Fibroblast of lung (primary cell): ENCODE measurements around the gene ARHGAP42. TPM values are rescaled to one million over a fixed set of nuclear protein-coding genes. Genes with fewer than 3 reads are reported as not detected.

Experiments used
- DNase-seq, 2 donors: peaks; one replicate each; pipeline versions ENCODE4 v3.0.0 to v3.0.0-alpha.2; 2010; ENCODE audit warnings: low read depth in 2 of 2
- H2AFZ ChIP-seq: 2 replicates; pipeline ENCODE4 v1.5.1; 2012; ENCODE audit warnings: low read length, control low read depth, inconsistent platforms
- H3K27ac ChIP-seq: 2 replicates; pipeline ENCODE4 v1.5.1; 2011; ENCODE audit warnings: low read length, control low read depth; ENCODE audit not compliant: insufficient read depth
- H3K27me3 ChIP-seq: 2 replicates; pipeline ENCODE4 v1.5.1; 2011; ENCODE audit warnings: mild to moderate bottlenecking, low read length; ENCODE audit not compliant: control insufficient read depth, insufficient read depth
- H3K36me3 ChIP-seq: 2 replicates; pipeline ENCODE4 v1.5.1; 2011; ENCODE audit warnings: low read length; ENCODE audit not compliant: control insufficient read depth, insufficient read depth
- H3K4me1 ChIP-seq: 2 replicates; pipeline ENCODE4 v1.5.1; 2011; ENCODE audit warnings: low read length; ENCODE audit not compliant: control insufficient read depth, insufficient read depth; ENCODE audit errors: extremely low read depth
- H3K4me2 ChIP-seq: 2 replicates; pipeline ENCODE4 v1.5.1; 2011; ENCODE audit warnings: low read length, control low read depth; ENCODE audit not compliant: insufficient read depth; ENCODE audit errors: extremely low read depth
- H3K4me3 ChIP-seq, 4 experiments: fragments of 200-600 bp in 1 of 4; sonication (generic) in 1 of 4; replicated peaks in 1 of 4; 2 replicates each; pipeline ENCODE4 v1.5.1; 2011 to 2016; ENCODE audit warnings: low read length in 4 of 4, low read depth in 3 of 4, mild to moderate bottlenecking in 3 of 4, control low read depth in 2 of 4, inconsistent platforms in 1 of 4, mixed read lengths in 1 of 4; ENCODE audit not compliant: insufficient read depth in 1 of 4; ENCODE audit errors: control extremely low read depth in 1 of 4
- H3K79me2 ChIP-seq: 2 replicates; pipeline ENCODE4 v1.5.1; 2012; ENCODE audit warnings: mild to moderate bottlenecking, low read length, inconsistent platforms; ENCODE audit not compliant: control insufficient read depth, insufficient read depth
- H3K9ac ChIP-seq: 2 replicates; pipeline ENCODE4 v1.5.1; 2011; ENCODE audit warnings: mild to moderate bottlenecking, low read length, control low read depth; ENCODE audit not compliant: insufficient read depth
- H3K9me3 ChIP-seq: 2 replicates; pipeline ENCODE4 v1.5.1; 2012; ENCODE audit warnings: low read depth, low read length; ENCODE audit not compliant: control insufficient read depth, insufficient read depth
- H4K20me1 ChIP-seq: 2 replicates; pipeline ENCODE4 v1.5.1; 2011; ENCODE audit warnings: low read length; ENCODE audit not compliant: control insufficient read depth, insufficient read depth; ENCODE audit errors: extremely low read depth
- EZH2 ChIP-seq: IDR thresholded peaks from 2 replicates; pipeline ENCODE4 v1.5.1; 2012; ENCODE audit warnings: low read length, control low read depth, mild to moderate bottlenecking; ENCODE audit errors: missing control alignments
- polyA plus RNA-seq, 2 donors: library from polyadenylated mRNA; depleted of rRNA in 1 of 2; stranded (reverse) in 1 of 2; unstranded in 1 of 2; fragments of >200 nt; gene quantifications; 2 replicates each; pipeline ENCODE4 v1.2.1, GENCODE V29; 2011 to 2012; ENCODE audit warnings: missing spikeins in 1 of 2
- total RNA-seq: library from RNA; depleted of rRNA; stranded (reverse); fragments of >200 nt; gene quantifications from 2 replicates; pipeline ENCODE4 v1.2.1, GENCODE V29; 2014
- TF ChIP-seq, protein P1 (sequence below), 2 donors: IDR thresholded peaks in 1 of 2; conservative IDR thresholded peaks in 1 of 2; 1 replicate in 1 of 2; 2 replicates in 1 of 2; pipeline ENCODE4 v1.5.1; 2011 to 2012; ENCODE audit warnings: low read length in 2 of 2, control low read depth in 1 of 2, inconsistent platforms in 1 of 2, low read depth in 1 of 2, mild to moderate bottlenecking in 1 of 2

Gene ARHGAP42
- total and polyA plus RNA-seq, 2 donors (not counting 1 experiment from before 2014, with no cell fraction given) = 8.0 to 13.4 TPM

GRCh38 chr11:100861212-100861611, 174.1 kb downstream of the ARHGAP42 start:
- TF ChIP-seq EZH2 = no peak
- TF ChIP-seq, protein P1, sequence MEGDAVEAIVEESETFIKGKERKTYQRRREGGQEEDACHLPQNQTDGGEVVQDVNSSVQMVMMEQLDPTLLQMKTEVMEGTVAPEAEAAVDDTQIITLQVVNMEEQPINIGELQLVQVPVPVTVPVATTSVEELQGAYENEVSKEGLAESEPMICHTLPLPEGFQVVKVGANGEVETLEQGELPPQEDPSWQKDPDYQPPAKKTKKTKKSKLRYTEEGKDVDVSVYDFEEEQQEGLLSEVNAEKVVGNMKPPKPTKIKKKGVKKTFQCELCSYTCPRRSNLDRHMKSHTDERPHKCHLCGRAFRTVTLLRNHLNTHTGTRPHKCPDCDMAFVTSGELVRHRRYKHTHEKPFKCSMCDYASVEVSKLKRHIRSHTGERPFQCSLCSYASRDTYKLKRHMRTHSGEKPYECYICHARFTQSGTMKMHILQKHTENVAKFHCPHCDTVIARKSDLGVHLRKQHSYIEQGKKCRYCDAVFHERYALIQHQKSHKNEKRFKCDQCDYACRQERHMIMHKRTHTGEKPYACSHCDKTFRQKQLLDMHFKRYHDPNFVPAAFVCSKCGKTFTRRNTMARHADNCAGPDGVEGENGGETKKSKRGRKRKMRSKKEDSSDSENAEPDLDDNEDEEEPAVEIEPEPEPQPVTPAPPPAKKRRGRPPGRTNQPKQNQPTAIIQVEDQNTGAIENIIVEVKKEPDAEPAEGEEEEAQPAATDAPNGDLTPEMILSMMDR (conservative IDR thresholded peaks at IDR 0.05 in 1 of 2, IDR thresholded peaks at IDR 0.05 in 1 of 2; ENCODE audit: low read depth in 1 of 2, low read length in 2 of 2) = no peak
- no peak overlapping the region for H3K27ac ChIP-seq
- H4K20me1 ChIP-seq = no peaks in the 10 kb centered on the region
- no peaks in the 10 kb centered on the region for H3K27me3 ChIP-seq
- no peak overlapping the region for H3K9ac ChIP-seq
- no peaks in the 10 kb centered on the region for H3K36me3 ChIP-seq
- H3K79me2 ChIP-seq = no peaks in the 10 kb centered on the region
- no peak overlapping the region for H3K4me3 ChIP-seq
- H3K9me3 ChIP-seq = no peaks in the 10 kb centered on the region
- DNase-seq = no peak
- H3K4me1 ChIP-seq = no peaks in the 10 kb centered on the region
- no peak overlapping the region for H2AFZ ChIP-seq
- H3K4me2 ChIP-seq = no peak overlapping the region

- no peaks in the 10 kb centered on the region for H4K20me1 ChIP-seq
- no peak overlapping the region for H2AFZ ChIP-seq
- TF ChIP-seq EZH2 = no peak
- TF ChIP-seq, protein P1 (conservative IDR thresholded peaks at IDR 0.05 in 1 of 2, IDR thresholded peaks at IDR 0.05 in 1 of 2; ENCODE audit: low read depth in 1 of 2, low read length in 2 of 2) = no peak
- no peaks in the 10 kb centered on the region for H3K9me3 ChIP-seq
- no peaks in the 10 kb centered on the region for H3K36me3 ChIP-seq
- DNase-seq = peak; percentile 78 to 99
- no peaks in the 10 kb centered on the region for H3K4me1 ChIP-seq
- H3K4me2 ChIP-seq = peak overlapping the region; percentile 32
- H3K79me2 ChIP-seq = no peaks in the 10 kb centered on the region
- peak overlapping the region; percentile 30 for H3K27ac ChIP-seq
- H3K4me3 ChIP-seq = no peak overlapping the region
- no peak overlapping the region for H3K9ac ChIP-seq
- H3K27me3 ChIP-seq = no peaks in the 10 kb centered on the region
Observed at GRCh38 chr11:100863080-100863581, 176.0 kb downstream of the ARHGAP42 start.

DNA sequence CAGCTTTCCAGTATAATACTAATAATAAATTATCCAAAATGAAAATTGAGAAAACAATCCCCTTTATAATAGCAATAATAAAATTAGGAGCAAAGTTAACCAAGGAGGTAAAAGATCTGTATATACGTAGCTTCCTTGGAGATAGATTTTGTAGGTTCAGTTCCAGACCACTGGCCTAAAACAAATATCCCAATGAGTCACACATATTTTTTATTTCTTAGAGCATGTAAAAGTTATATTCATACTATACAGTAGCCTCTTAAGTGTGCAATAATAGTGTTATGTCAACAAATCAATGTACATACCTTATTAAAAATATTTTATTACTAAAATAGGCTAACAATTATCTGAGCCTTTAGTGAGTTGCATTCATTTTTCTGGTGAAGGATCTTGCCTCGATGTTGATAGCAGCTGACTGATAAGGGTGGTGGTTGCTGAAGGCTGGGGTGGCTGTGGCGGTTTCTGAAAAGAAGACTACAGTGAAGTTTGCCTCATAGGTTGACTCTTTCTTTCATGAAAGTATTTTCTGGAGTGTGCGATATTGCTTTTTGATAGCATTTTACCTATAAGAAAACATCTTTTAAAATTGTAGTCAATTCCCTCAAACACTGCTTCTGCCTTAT, 178.5 kb downstream of the ARHGAP42 start:
- Histone ChIP-seq H3K9ac (no peak overlapping the region), H3K9me3 (no peaks in the 10 kb centered on the region), H2AFZ (no peak overlapping the region), H4K20me1 (no peaks in the 10 kb centered on the region), H3K79me2 (no peaks in the 10 kb centered on the region), H3K4me1 (no peaks in the 10 kb centered on the region), H3K4me2 (no peak overlapping the region), H3K36me3 (no peaks in the 10 kb centered on the region), H3K4me3 (no peak overlapping the region), H3K27me3 (no peaks in the 10 kb centered on the region), H3K27ac (no peak overlapping the region)
- TF ChIP-seq, protein P1 (conservative IDR thresholded peaks at IDR 0.05 in 1 of 2, IDR thresholded peaks at IDR 0.05 in 1 of 2; ENCODE audit: low read depth in 1 of 2, low read length in 2 of 2) = no peak
- TF ChIP-seq EZH2 = no peak
- no peak for DNase-seq
